H9 (cell line): ENCODE data around the gene EPHA10. TPM values are rescaled to one million over a fixed set of nuclear protein-coding genes. Genes with fewer than 3 reads are reported as not detected.

Source experiments
- DNase-seq: peaks from one replicate; pipeline ENCODE4 v3.0.0-alpha.2; 2017
- H2AFZ ChIP-seq: one replicate; pipeline ENCODE4 v1.6.1; 2013; ENCODE audit warnings: mild to moderate bottlenecking, low read length, control low read depth, moderate library complexity
- H2AK5ac ChIP-seq: 2 replicates; pipeline ENCODE4 v1.6.1; 2013; ENCODE audit warnings: low read length, control low read depth, mixed read lengths; ENCODE audit not compliant: insufficient read length
- H2BK120ac ChIP-seq: one replicate; pipeline ENCODE4 v1.6.1; 2013; ENCODE audit warnings: low read depth, mild to moderate bottlenecking, low read length, control low read depth, inconsistent platforms; ENCODE audit not compliant: poor library complexity, severe bottlenecking
- H2BK12ac ChIP-seq: 2 replicates; pipeline ENCODE4 v1.6.1; 2013; ENCODE audit warnings: low read length, control low read depth, mixed read lengths, low read depth; ENCODE audit not compliant: insufficient read length
- H2BK15ac ChIP-seq: 2 replicates; pipeline ENCODE4 v1.6.1; 2013; ENCODE audit warnings: low read depth, low read length, control low read depth
- H2BK20ac ChIP-seq: one replicate; pipeline ENCODE4 v1.6.1; 2013; ENCODE audit warnings: low read depth, mild to moderate bottlenecking, low read length, control low read depth, inconsistent platforms; ENCODE audit not compliant: poor library complexity, severe bottlenecking
- H2BK5ac ChIP-seq: 2 replicates; pipeline ENCODE4 v1.6.1; 2013; ENCODE audit warnings: low read length, control low read depth, mixed read lengths; ENCODE audit not compliant: insufficient read length
- H3K14ac ChIP-seq: 2 replicates; pipeline ENCODE4 v1.6.1; 2013; ENCODE audit warnings: low read length, control low read depth; ENCODE audit not compliant: insufficient read depth
- H3K18ac ChIP-seq: 2 replicates; pipeline ENCODE4 v1.6.1; 2013; ENCODE audit warnings: low read depth, mild to moderate bottlenecking, mixed read lengths, low read length, control low read depth; ENCODE audit not compliant: insufficient read length
- H3K23ac ChIP-seq: 2 replicates; pipeline ENCODE4 v1.6.1; 2013; ENCODE audit warnings: low read length, control low read depth, mixed read lengths, low read depth; ENCODE audit not compliant: insufficient read length
- H3K23me2 ChIP-seq: 2 replicates; pipeline ENCODE4 v1.6.1; 2013; ENCODE audit warnings: low read depth, mild to moderate bottlenecking, mixed read lengths, low read length, control low read depth; ENCODE audit not compliant: insufficient read length, poor library complexity, severe bottlenecking
- H3K27ac ChIP-seq: 2 replicates; pipeline ENCODE4 v1.5.1; 2013; ENCODE audit warnings: low read length, control low read depth, mixed read lengths, low read depth; ENCODE audit not compliant: insufficient read length
- H3K27me3 ChIP-seq: 2 replicates; pipeline ENCODE4 v1.6.1; 2013; ENCODE audit warnings: low read length, control low read depth, inconsistent platforms; ENCODE audit not compliant: insufficient read depth
- H3K4ac ChIP-seq: 2 replicates; pipeline ENCODE4 v1.6.1; 2013; ENCODE audit warnings: low read depth, mild to moderate bottlenecking, control low read depth, inconsistent platforms, low read length, moderate library complexity
- H3K4me1 ChIP-seq: 2 replicates; pipeline ENCODE4 v1.6.1; 2013; ENCODE audit warnings: low read length, control low read depth, inconsistent platforms; ENCODE audit not compliant: insufficient read depth
- H3K4me2 ChIP-seq: 2 replicates; pipeline ENCODE4 v1.6.1; 2013; ENCODE audit warnings: low read length, control low read depth, mixed read lengths; ENCODE audit not compliant: insufficient read length, insufficient read depth
- H3K56ac ChIP-seq: 2 replicates; pipeline ENCODE4 v1.6.1; 2013; ENCODE audit warnings: low read depth, mild to moderate bottlenecking, mixed read lengths, low read length, control low read depth; ENCODE audit not compliant: insufficient read length
- H3K79me1 ChIP-seq: 2 replicates; pipeline ENCODE4 v1.6.1; 2013; ENCODE audit warnings: low read depth, mild to moderate bottlenecking, moderate library complexity, low read length, control low read depth, inconsistent platforms; ENCODE audit not compliant: insufficient read depth, poor library complexity, severe bottlenecking
- H3K79me2 ChIP-seq: 2 replicates; pipeline ENCODE4 v1.6.1; 2013; ENCODE audit warnings: low read length, control low read depth, inconsistent platforms; ENCODE audit not compliant: insufficient read depth
- H3K9ac ChIP-seq: 2 replicates; pipeline ENCODE4 v1.6.1; 2013; ENCODE audit warnings: low read length, control low read depth, mixed read lengths; ENCODE audit not compliant: insufficient read length; ENCODE audit errors: extremely low read depth
- H3K9me3 ChIP-seq: one replicate; pipeline ENCODE4 v1.6.1; 2013; ENCODE audit warnings: low read depth, low read length, inconsistent platforms; ENCODE audit not compliant: control insufficient read depth
- H3T11ph ChIP-seq: one replicate; pipeline ENCODE4 v1.6.1; 2013; ENCODE audit warnings: mild to moderate bottlenecking, low read length, control low read depth, inconsistent platforms
- H4K20me1 ChIP-seq: one replicate; pipeline ENCODE4 v1.6.1; 2013; ENCODE audit not compliant: control insufficient read depth, insufficient read length, insufficient read depth
- H4K5ac ChIP-seq: 2 replicates; pipeline ENCODE4 v1.6.1; 2013; ENCODE audit warnings: low read depth, mild to moderate bottlenecking, mixed read lengths, low read length, control low read depth; ENCODE audit not compliant: insufficient read length
- H4K8ac ChIP-seq: replicated peaks from 2 replicates; pipeline ENCODE4 v1.6.1; 2013; ENCODE audit warnings: low read length, control low read depth, mixed read lengths, low read depth; ENCODE audit not compliant: insufficient read length
- H4K91ac ChIP-seq: 2 replicates; pipeline ENCODE4 v1.6.1; 2013; ENCODE audit warnings: low read depth, mild to moderate bottlenecking, moderate library complexity, mixed read lengths, low read length, control low read depth; ENCODE audit not compliant: insufficient read length
- H3K27ac Mint-ChIP-seq, 3 experiments: 2 replicates in 2 of 3; 3 replicates in 1 of 3; pipeline ENCODE4 v1.8.0; 2020 to 2021; ENCODE audit warnings: mixed read lengths in 3 of 3, mild to moderate bottlenecking in 1 of 3, moderate library complexity in 1 of 3
- H3K27me3 Mint-ChIP-seq: 2 replicates; pipeline ENCODE4 v1.8.0; 2021; ENCODE audit warnings: low read depth, mild to moderate bottlenecking, moderate library complexity, mixed read lengths
- H3K36me3 Mint-ChIP-seq, 3 experiments: 2 replicates in 2 of 3; 3 replicates in 1 of 3; pipeline ENCODE4 v1.8.0; 2020 to 2021; ENCODE audit warnings: low read depth in 3 of 3, mixed read lengths in 3 of 3; ENCODE audit not compliant: insufficient read depth in 1 of 3
- H3K4me1 Mint-ChIP-seq, 2 experiments: 2 replicates each; pipeline ENCODE4 v1.8.0; 2020; ENCODE audit warnings: mixed read lengths in 2 of 2
- H3K4me3 Mint-ChIP-seq, 2 experiments: 2 replicates in 1 of 2; 3 replicates in 1 of 2; pipeline ENCODE4 v1.8.0; 2020 to 2021; ENCODE audit warnings: mild to moderate bottlenecking in 2 of 2, mixed read lengths in 2 of 2, moderate library complexity in 1 of 2
- H3K9me3 Mint-ChIP-seq, 2 experiments: 2 replicates in 1 of 2; 3 replicates in 1 of 2; pipeline ENCODE4 v1.8.0; 2020; ENCODE audit warnings: mild to moderate bottlenecking in 2 of 2, mixed read lengths in 2 of 2, moderate library complexity in 1 of 2
- CTCF ChIP-seq: fragments of 200-600 bp; sonication (generic); conservative IDR thresholded peaks from 3 replicates; pipeline ENCODE4 v1.8.0; 2021; ENCODE audit warnings: antibody characterized with exemption, mild to moderate bottlenecking
- WGBS: extraction: QIAGEN DNeasy Blood & Tissue Kit; methylation state at CpG from one replicate; pipeline ENCODE4 v1.1.7; 2013; ENCODE audit warnings: missing lambda C conversion rate, low lambda C conversion rate, mixed read lengths; ENCODE audit not compliant: insufficient read length; ENCODE audit errors: extremely low coverage; 5-methylcytosine and 5-hydroxymethylcytosine counted together
- total RNA-seq: library from RNA; stranded (reverse); gene quantifications from 2 replicates; pipeline ENCODE4 v1.2.1, GENCODE V29; 2021

EPHA10 gene
- total RNA-seq, 1 experiment from 2014 or later, result 0.96 TPM

- H3K79me1 ChIP-seq, result no peaks in the 10 kb centered on the region
- no peaks in the 10 kb centered on the region for H3K27me3 Mint-ChIP-seq
- H3K9me3 ChIP-seq, result no peaks in the 10 kb centered on the region
- DNase-seq, result no peak
- no peaks in the 10 kb centered on the region for H3K4me1 ChIP-seq
- H4K91ac ChIP-seq, result no peak overlapping the region
- H3K14ac ChIP-seq, result no peak overlapping the region
- no peak overlapping the region for H4K8ac ChIP-seq
- no peak overlapping the region for H3K18ac ChIP-seq
- no peak overlapping the region for H3K27ac Mint-ChIP-seq
- no peaks in the 10 kb centered on the region for H4K20me1 ChIP-seq
- no peak overlapping the region for H3K23ac ChIP-seq
- WGBS, result no CpG with 5 or more reads among the region's 2 CpGs
- no peak overlapping the region for H2BK15ac ChIP-seq
- H3K23me2 ChIP-seq, result no peaks in the 10 kb centered on the region
- H3K79me2 ChIP-seq, result no peaks in the 10 kb centered on the region
- no peak overlapping the region for H3T11ph ChIP-seq
- no peak overlapping the region for H3K9ac ChIP-seq
- no peaks in the 10 kb centered on the region for H3K9me3 Mint-ChIP-seq
- TF ChIP-seq CTCF, result no peak
- no peaks in the 10 kb centered on the region for H3K27me3 ChIP-seq
- no peaks in the 10 kb centered on the region for H3K4me1 Mint-ChIP-seq
- no peak overlapping the region for H4K5ac ChIP-seq
- H2BK12ac ChIP-seq, result no peak overlapping the region
- H2AFZ ChIP-seq, result no peak overlapping the region
- peaks cover 44 to 86% (median 85%) of the 10 kb centered on the region in 3 experiments; a peak in 6 of 7 replicates for H3K36me3 Mint-ChIP-seq
- H2BK20ac ChIP-seq, result no peak overlapping the region
- no peak overlapping the region for H2BK120ac ChIP-seq
- no peak overlapping the region for H2AK5ac ChIP-seq
- no peak overlapping the region for H3K56ac ChIP-seq
- no peak overlapping the region for H3K4ac ChIP-seq
- H3K4me3 Mint-ChIP-seq, result no peak overlapping the region
- H3K27ac ChIP-seq, result no peak overlapping the region
- no peak overlapping the region for H3K4me2 ChIP-seq
- H2BK5ac ChIP-seq, result no peak overlapping the region
These were observed 63.9 kb downstream of the EPHA10 start for GRCh38 chr1:37701051-37701450.
